GM12878 (cell line): ENCODE data around the gene RRP12. TPM values are rescaled to one million over a fixed set of nuclear protein-coding genes. Genes with fewer than 3 reads are reported as not detected.
"Not testable (repeated sequence)": the region's sequence is repeated elsewhere in the genome, so short reads cannot be mapped to it uniquely, and the experiment has no call there.

Source experiments
- ATAC-seq: fragments of 200-7000 bp; cut with Tn5 transposase; 3 replicates; pipeline ENCODE4 v1.9.1; 2020; ENCODE audit warnings: mild to moderate bottlenecking, moderate library complexity
- BruUV-seq: library from RNA; stranded (reverse); fragments of 400-500 nt; replicated peaks from 2 replicates; lab custom pipeline; 2021; lab: Mats Ljungman, UMichigan
- CTCF ChIA-PET: fragments of 300-600 bp; sonication (Branson Sonifier 250); formaldehyde crosslinking; extraction: SDS; loops from one replicate; lab custom pipeline; 2021; ENCODE audit warnings: inconsistent platforms; lab: Yijun Ruan, JAX
- POLR2A ChIA-PET: fragments of 350-600 bp; formaldehyde crosslinking; extraction: SDS; loops from one replicate; lab custom pipeline; 2021; ENCODE audit warnings: inconsistent platforms; lab: Charles Lee
- RAD21 ChIA-PET: fragments of 300-600 bp; sonication (Branson Sonifier 250); formaldehyde crosslinking; loops from one replicate; lab custom pipeline; 2023; ENCODE audit warnings: antibody characterized with exemption; ENCODE audit not compliant: unreplicated experiment; lab: Charles Lee
- SMC1A ChIA-PET: fragments of 300-600 bp; sonication (Branson Sonifier 250); formaldehyde crosslinking; loops from one replicate; lab custom pipeline; 2023; ENCODE audit not compliant: unreplicated experiment, uncharacterized antibody; lab: Charles Lee
- DNase-seq: peaks from one replicate; pipeline ENCODE4 v3.0.0-alpha.2; 2011; ENCODE audit warnings: low read depth, low spot score
- FAIRE-seq: peaks from 3 replicates; lab custom pipeline; 2011; peaks lifted over from hg19 to GRCh38; lab: Jason Lieb, UNC
- H2AFZ ChIP-seq: 2 replicates; pipeline ENCODE4 v1.6.0; 2011; ENCODE audit warnings: low read depth, low read length, control low read depth; ENCODE audit not compliant: control insufficient read depth
- H3K27ac ChIP-seq: 2 replicates; pipeline ENCODE4 v1.5.1; 2011; ENCODE audit warnings: control low read depth; ENCODE audit not compliant: control insufficient read depth, insufficient read depth
- H3K27me3 ChIP-seq, 2 experiments: replicated peaks in 1 of 2; 2 replicates each; pipeline versions ENCODE4 v1.6.0 to v1.6.1; 2011; ENCODE audit warnings: low read length in 1 of 2; ENCODE audit not compliant: control insufficient read depth in 2 of 2, insufficient read depth in 2 of 2
- H3K36me3 ChIP-seq, 2 experiments: 2 replicates each; pipeline ENCODE4 v1.5.1; 2011; ENCODE audit warnings: low read length in 1 of 2; ENCODE audit not compliant: control insufficient read depth in 2 of 2, insufficient read depth in 2 of 2
- H3K4me1 ChIP-seq: 2 replicates; pipeline ENCODE4 v1.6.1; 2011; ENCODE audit warnings: mild to moderate bottlenecking, low read length, moderate library complexity, mixed read lengths; ENCODE audit not compliant: control insufficient read depth, insufficient read depth
- H3K4me2 ChIP-seq: 2 replicates; pipeline ENCODE4 v1.6.0; 2011; ENCODE audit warnings: control low read depth; ENCODE audit not compliant: control insufficient read depth, insufficient read depth
- H3K4me3 ChIP-seq: fragments of 200-600 bp; sonication (generic); 2 replicates; pipeline ENCODE4 v1.5.1; 2016
- H3K79me2 ChIP-seq: 2 replicates; pipeline ENCODE4 v1.6.0; 2011; ENCODE audit warnings: low read length; ENCODE audit not compliant: control insufficient read depth, insufficient read depth
- H3K9ac ChIP-seq: 2 replicates; pipeline ENCODE4 v1.8.0; 2011; ENCODE audit warnings: low read length, control low read depth, mixed read lengths; ENCODE audit not compliant: control insufficient read depth, insufficient read depth
- H3K9me3 ChIP-seq: replicated peaks from 3 replicates; pipeline ENCODE4 v1.5.1; 2011; ENCODE audit warnings: mild to moderate bottlenecking, low read length; ENCODE audit not compliant: control insufficient read depth, insufficient read depth
- H4K20me1 ChIP-seq: 2 replicates; pipeline ENCODE4 v1.6.0; 2011; ENCODE audit not compliant: control insufficient read depth, insufficient read depth
- BCL11A ChIP-seq: IDR thresholded peaks from 2 replicates; pipeline ENCODE4 v1.6.1; 2011; ENCODE audit warnings: low read depth, low read length
- BHLHE40 ChIP-seq, 2 experiments: fragments of 450-650 bp in 1 of 2; IDR thresholded peaks; 2 replicates each; pipeline ENCODE4 v1.6.1; 2011 to 2017; ENCODE audit warnings: low read depth in 2 of 2, borderline replicate concordance in 1 of 2, improper control_type of control experiment in 1 of 2, low read length in 1 of 2, mild to moderate bottlenecking in 1 of 2
- IKZF2 ChIP-seq, 2 experiments: fragments of 450-650 bp; IDR thresholded peaks; 2 replicates each; pipeline ENCODE4 v1.6.1; 2017; ENCODE audit warnings: mild to moderate bottlenecking in 2 of 2, moderate library complexity in 2 of 2
- IRF5 ChIP-seq: fragments of 450-650 bp; IDR thresholded peaks from 2 replicates; pipeline ENCODE4 v1.6.1; 2017; ENCODE audit warnings: borderline replicate concordance
- POLR2A ChIP-seq: IDR thresholded peaks from 2 replicates; pipeline ENCODE4 v1.6.1; 2011; ENCODE audit warnings: low read depth, mild to moderate bottlenecking, low read length
- RBBP5 ChIP-seq: fragments of 200-600 bp; sonication (generic); conservative IDR thresholded peaks from 2 replicates; pipeline ENCODE4 v1.6.1; 2016
- ZNF274 ChIP-seq: IDR thresholded peaks from one replicate; pipeline ENCODE4 v1.8.0; 2011; ENCODE audit not compliant: insufficient read length, insufficient read depth
- WGBS: methylation state at CpG from one replicate; pipeline ENCODE4 v1.1.6; 2016; ENCODE audit warnings: low lambda C conversion rate; ENCODE audit not compliant: insufficient replicate concordance, insufficient coverage; ENCODE audit errors: missing lambda C conversion rate; 5-methylcytosine and 5-hydroxymethylcytosine counted together
- in situ Hi-C: fragments of 300-500 bp; cut with MboI; formaldehyde crosslinking; loops from 9 replicates; pipeline ENCODE4 v1.14.3; 2018; ENCODE audit warnings: mixed read lengths
- intact Hi-C: fragments of 100-400 bp; cut with micrococcal nuclease; formaldehyde crosslinking; loops from one replicate; pipeline ENCODE4 v1.14.2; 2022; ENCODE audit not compliant: unreplicated experiment
- polyA plus RNA-seq, 11 experiments: library from polyadenylated mRNA; depleted of rRNA in 4 of 11; unstranded in 6 of 11; stranded (reverse) in 5 of 11; fragments of >200 nt; fragmentation: Nextera tagmentation in 4 of 11; fragmentation: Illumina TruSeq in 1 of 11; extraction: Ambion mirVana in 4 of 11; extraction: Trizol in 1 of 11; gene quantifications; 1 replicate in 1 of 11; 2 replicates in 10 of 11; pipeline versions ENCODE4 v1.2.1 to v1.2.3, GENCODE V29; 2011 to 2016; ENCODE audit warnings: inconsistent platforms in 2 of 11, missing spikeins in 2 of 11, low read depth in 1 of 11
- total RNA-seq, 4 experiments: library from RNA; depleted of rRNA in 3 of 4; stranded (reverse); fragments of >200 nt in 3 of 4; fragmentation: Illumina TruSeq in 1 of 4; extraction: Trizol in 1 of 4; gene quantifications; 2 replicates each; pipeline versions ENCODE4 v1.2.1 to v1.2.3, GENCODE V29; 2013 to 2021
- TF ChIP-seq, protein P1 (sequence below): IDR thresholded peaks from 2 replicates; pipeline ENCODE4 v1.6.1; 2011; ENCODE audit warnings: borderline replicate concordance, low read depth, mild to moderate bottlenecking, moderate library complexity, low read length; ENCODE audit not compliant: insufficient read depth, poor library complexity, severe bottlenecking
- TF ChIP-seq, protein P2 (sequence below): fragments of 450-650 bp; conservative IDR thresholded peaks from 2 replicates; pipeline ENCODE4 v1.6.1; 2017; ENCODE audit warnings: mild to moderate bottlenecking, moderate library complexity

Gene RRP12
- total and polyA plus RNA-seq, 10 of the 15 experiments (the other 5 are each of a cell fraction or from before 2014, with no cell fraction given): 5.3 to 48.7 (median 16.8) TPM

GRCh38 chr10:97347317-97347716, 53.8 kb downstream of the RRP12 start:
- H3K4me1 ChIP-seq: no peaks in the 10 kb centered on the region
- H2AFZ ChIP-seq: no peak overlapping the region
- H3K9me3 ChIP-seq: no peaks in the 10 kb centered on the region
- H3K9ac ChIP-seq: no peak overlapping the region
- ChIA-PET RAD21 (no interaction called here), CTCF (interaction anchor here (1.0 kb wide), 1 partner anchor 69 kb away, joined by 3 read pairs; no protein-coding TSS in a partner anchor), SMC1A (no interaction called here), POLR2A (no interaction called here)
- no peak overlapping the region for H3K4me3 ChIP-seq
- in situ Hi-C loops: no loop called here
- no peaks in the 10 kb centered on the region for H3K27me3 ChIP-seq
- H3K4me2 ChIP-seq: no peak overlapping the region
- no peak overlapping the region for H3K27ac ChIP-seq
- BruUV-seq: no TSS peak
- no peak for ATAC-seq
- no peaks in the 10 kb centered on the region for H4K20me1 ChIP-seq
- intact Hi-C loops: no loop called here
- H3K36me3 ChIP-seq: 0 out of 4 replicates have a peak, but pooled peaks cover 0 to 2% of the 10 kb centered on the region in 2 experiments
- no peak for TF ChIP-seq IRF5
- no peak for TF ChIP-seq ZNF274
- no peak for TF ChIP-seq BHLHE40 (IDR thresholded peaks at IDR 0.05; ENCODE audit: borderline replicate concordance in 1 of 2, low read depth in 2 of 2, low read length in 1 of 2)
- TF ChIP-seq, protein P1, sequence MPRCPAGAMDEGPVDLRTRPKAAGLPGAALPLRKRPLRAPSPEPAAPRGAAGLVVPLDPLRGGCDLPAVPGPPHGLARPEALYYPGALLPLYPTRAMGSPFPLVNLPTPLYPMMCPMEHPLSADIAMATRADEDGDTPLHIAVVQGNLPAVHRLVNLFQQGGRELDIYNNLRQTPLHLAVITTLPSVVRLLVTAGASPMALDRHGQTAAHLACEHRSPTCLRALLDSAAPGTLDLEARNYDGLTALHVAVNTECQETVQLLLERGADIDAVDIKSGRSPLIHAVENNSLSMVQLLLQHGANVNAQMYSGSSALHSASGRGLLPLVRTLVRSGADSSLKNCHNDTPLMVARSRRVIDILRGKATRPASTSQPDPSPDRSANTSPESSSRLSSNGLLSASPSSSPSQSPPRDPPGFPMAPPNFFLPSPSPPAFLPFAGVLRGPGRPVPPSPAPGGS: no peak
- no peak for TF ChIP-seq IKZF2 (IDR thresholded peaks at IDR 0.05)
- TF ChIP-seq, protein P2, sequence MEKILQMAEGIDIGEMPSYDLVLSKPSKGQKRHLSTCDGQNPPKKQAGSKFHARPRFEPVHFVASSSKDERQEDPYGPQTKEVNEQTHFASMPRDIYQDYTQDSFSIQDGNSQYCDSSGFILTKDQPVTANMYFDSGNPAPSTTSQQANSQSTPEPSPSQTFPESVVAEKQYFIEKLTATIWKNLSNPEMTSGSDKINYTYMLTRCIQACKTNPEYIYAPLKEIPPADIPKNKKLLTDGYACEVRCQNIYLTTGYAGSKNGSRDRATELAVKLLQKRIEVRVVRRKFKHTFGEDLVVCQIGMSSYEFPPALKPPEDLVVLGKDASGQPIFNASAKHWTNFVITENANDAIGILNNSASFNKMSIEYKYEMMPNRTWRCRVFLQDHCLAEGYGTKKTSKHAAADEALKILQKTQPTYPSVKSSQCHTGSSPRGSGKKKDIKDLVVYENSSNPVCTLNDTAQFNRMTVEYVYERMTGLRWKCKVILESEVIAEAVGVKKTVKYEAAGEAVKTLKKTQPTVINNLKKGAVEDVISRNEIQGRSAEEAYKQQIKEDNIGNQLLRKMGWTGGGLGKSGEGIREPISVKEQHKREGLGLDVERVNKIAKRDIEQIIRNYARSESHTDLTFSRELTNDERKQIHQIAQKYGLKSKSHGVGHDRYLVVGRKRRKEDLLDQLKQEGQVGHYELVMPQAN: no peak
- TF ChIP-seq RBBP5: no peak
- TF ChIP-seq POLR2A: no peak
- TF ChIP-seq BCL11A: no peak
- FAIRE-seq: no peak
- 84% methylated on average over 4 of the region's 4 CpGs for WGBS
- no peaks in the 10 kb centered on the region for H3K79me2 ChIP-seq
- DNase-seq: no peak

- H3K27ac ChIP-seq, H3K36me3 ChIP-seq, POLR2A ChIA-PET, H3K9ac ChIP-seq, H3K4me2 ChIP-seq, BruUV-seq, H3K4me1 ChIP-seq, intact Hi-C loops, ATAC-seq, H3K79me2 ChIP-seq, SMC1A ChIA-PET, DNase-seq, H4K20me1 ChIP-seq, H3K9me3 ChIP-seq, in situ Hi-C loops, H2AFZ ChIP-seq, H3K4me3 ChIP-seq, FAIRE-seq, H3K27me3 ChIP-seq: not testable (repeated sequence)
- ChIA-PET CTCF (interaction anchor here (0.6 to 1.4 kb wide), 3 partner anchors 11 to 65 kb away, joined by 3 to 4 read pairs (median 3); no protein-coding TSS in a partner anchor), RAD21 (interaction anchor here (1.3 kb wide), 1 partner anchor 11 kb away, joined by 3 read pairs; no protein-coding TSS in a partner anchor)
- WGBS: 46% methylated on average over 5 of the region's 6 CpGs
Observed at GRCh38 chr10:97343664-97344063, 57.5 kb downstream of the RRP12 start.
